Epithelial cell of esophagus (primary cell): ENCODE data around the gene KCNG2.

Experiments used
- DNase-seq: peaks from one replicate; pipeline ENCODE4 v3.0.0; 2010; ENCODE audit warnings: low read depth
- H3K4me3 ChIP-seq: 2 replicates; pipeline ENCODE4 v1.5.1; 2011; ENCODE audit warnings: mild to moderate bottlenecking, low read length, control low read depth
- CTCF ChIP-seq: IDR thresholded peaks from 2 replicates; pipeline ENCODE4 v1.5.1; 2011; ENCODE audit warnings: low read depth, mild to moderate bottlenecking, low read length, control low read depth, inconsistent platforms; ENCODE audit not compliant: insufficient read depth; ENCODE audit errors: missing control alignments

Gene KCNG2

GRCh38 chr18:79872527-79873444 lies 75.0 kb downstream of the KCNG2 start:
- H3K4me3 ChIP-seq: no peak overlapping the region
- no peak for DNase-seq
- no peak for TF ChIP-seq CTCF

GRCh38 chr18:79873449-79874110 lies 75.8 kb downstream of the KCNG2 start:
- no peak overlapping the region for H3K4me3 ChIP-seq
- no peak for TF ChIP-seq CTCF
- DNase-seq: no peak

DNA sequence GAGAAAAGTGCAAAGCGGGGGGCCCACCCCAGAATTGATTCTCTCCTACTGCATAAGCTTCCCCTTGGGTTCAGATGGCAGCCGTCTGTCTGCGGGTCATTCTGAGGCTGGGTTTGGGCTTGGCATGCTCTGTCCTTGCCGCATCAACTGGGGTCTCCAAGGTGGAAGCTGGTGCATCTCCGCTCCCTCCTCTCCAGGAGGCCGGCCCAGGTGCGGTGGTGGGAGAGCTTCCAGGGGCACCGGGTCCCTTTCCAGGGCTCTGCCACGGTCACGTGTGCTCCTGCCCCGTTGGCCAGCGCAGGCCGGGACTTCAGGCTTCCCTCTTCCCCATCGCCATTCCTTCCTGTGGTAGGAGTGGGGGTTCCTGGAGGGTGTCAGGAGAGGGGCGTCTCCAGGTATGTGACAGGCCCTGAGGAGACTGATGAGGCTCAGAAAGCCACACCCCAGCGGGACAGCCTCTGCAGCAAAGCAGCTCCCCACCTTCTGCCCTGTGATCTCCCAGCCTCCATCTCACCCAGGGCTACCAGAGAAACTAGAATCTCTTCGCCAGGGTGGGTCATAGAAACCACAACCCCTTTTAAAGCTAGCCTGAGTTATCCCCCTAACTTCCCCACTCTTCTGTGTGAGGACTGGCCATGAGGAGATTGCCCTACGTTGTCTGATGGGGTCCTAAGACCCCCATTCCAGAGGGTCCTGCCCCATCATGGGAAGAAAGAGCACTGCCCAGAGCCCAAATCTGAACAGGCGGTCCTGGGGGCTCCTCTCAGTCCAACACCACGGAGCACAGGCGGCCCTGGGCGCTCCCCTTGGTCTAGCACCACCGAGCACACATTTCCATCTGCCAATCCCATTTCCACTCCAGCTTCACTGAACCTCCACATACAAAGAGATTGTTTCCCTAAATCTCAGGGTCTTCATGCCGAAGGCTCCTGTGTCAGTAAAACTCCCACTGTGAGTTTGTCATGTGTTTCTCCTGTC lies 77.1 kb downstream of the KCNG2 start:
- no peak for DNase-seq
- TF ChIP-seq CTCF: no peak
- no peak overlapping the region for H3K4me3 ChIP-seq

- no peak for DNase-seq
- H3K4me3 ChIP-seq: no peak overlapping the region
- TF ChIP-seq CTCF: no peak
Observed at GRCh38 chr18:79875531-79875919, 77.8 kb downstream of the KCNG2 start.

DNA sequence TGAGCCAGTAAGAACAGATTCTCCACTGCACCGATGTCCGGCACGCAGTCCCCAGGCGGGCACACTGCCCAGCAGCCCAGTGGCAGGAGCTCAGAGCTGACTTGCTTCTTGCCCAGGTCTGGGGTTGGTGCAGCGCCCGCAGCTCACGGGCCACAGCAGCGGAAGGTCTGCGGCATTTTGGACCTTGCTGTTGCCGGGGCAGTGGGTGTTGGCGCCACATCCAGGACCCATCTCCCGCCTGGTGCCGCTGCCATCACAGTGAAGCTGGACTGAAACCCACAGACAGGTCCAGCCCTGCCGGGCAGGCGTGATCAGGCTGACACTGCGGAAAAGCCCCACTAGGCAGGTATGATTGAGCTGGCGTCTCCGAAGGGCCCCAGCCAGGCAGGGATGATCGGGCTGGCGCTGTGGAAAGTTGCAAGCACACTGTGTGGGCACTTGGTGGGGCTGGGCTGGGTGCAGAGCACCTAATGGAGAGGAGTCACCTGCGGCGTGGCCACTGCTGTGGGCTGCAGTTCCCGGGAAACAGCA lies 78.3 kb downstream of the KCNG2 start:
- no peak for TF ChIP-seq CTCF
- DNase-seq: no peak
- no peak overlapping the region for H3K4me3 ChIP-seq

DNA sequence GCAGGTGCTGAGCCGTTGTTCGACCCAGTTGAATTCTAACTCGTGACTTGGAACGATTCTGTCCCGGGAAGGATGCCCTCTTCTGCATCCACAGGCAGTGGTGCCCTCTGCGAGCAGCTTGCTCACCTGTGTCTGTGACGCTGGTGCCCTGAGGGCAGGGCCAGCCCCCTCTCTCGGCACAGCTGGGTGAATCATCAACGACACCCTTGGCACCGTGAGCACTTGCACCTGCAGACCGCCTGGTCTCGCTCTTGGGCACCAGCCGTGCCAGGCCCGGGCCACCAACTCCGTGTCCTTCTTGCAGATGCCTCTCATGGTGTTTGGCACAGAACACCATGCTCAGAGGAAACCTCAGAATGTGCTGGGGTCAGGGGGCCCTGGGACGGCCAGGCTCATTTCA lies 78.8 kb downstream of the KCNG2 start:
- TF ChIP-seq CTCF: no peak
- no peak overlapping the region for H3K4me3 ChIP-seq
- no peak for DNase-seq
